Measurements from ENCODE around the gene RAMP2. TPM values are rescaled to one million over a fixed set of nuclear protein-coding genes. Genes with fewer than 3 reads are reported as not detected.
A peak's percentile ranks its signal among the peaks of the same experiment; 100 is the strongest.

Gene RAMP2
- polyA plus RNA-seq, 6 donors from 2014 or later: not detected

DNA sequence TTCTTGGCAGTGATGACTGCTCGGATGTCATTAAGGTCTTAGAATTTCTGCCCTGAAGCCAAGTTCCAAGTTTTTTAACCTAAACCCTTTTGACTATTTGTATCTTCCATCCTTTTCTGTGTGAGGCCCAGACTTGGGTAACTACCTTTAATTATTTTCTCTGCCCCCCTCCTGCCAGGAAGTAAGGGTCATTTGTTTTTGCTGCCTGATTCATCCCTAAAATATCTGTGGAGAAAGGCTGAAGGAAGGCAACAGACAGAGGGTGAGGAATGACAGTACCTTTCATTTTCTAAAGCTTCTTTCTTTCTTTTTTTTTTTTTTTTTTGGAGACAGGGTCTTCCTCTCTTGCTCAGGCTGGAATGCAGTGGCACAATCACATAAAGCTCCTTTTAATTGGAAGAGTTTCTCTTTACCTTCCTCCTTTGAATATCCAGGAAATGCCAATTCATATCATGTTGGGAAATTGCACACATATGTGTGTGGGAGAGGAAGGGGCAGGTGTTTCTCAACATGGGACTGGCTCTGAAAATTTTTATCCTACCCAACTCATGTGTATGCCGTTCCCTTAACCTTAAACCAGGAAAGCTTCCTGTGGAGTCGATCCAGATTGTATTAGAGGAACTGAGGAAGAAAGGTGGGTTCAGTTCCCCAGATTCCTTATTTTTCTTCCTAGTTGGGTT lies 13.2 kb downstream of the RAMP2 start:
- DNase-seq (no peak), ATAC-seq (ENCODE audit: low read depth in 2 of 2) (no peak)
- H3K36me3 Mint-ChIP-seq: peaks cover 5 to 16% of the 10 kb centered on the region in 2 donors
- peak overlapping the region in 4 of 6 donors; percentile 98 to 99 (median 98) for H3K27ac Mint-ChIP-seq
- peaks cover 0 to 4% (median 0%) of the 10 kb centered on the region in 7 donors for H3K9me3 Mint-ChIP-seq
- peaks cover 19 to 35% (median 24%) of the 10 kb centered on the region in 3 donors for H3K4me1 Mint-ChIP-seq
- peak overlapping the region; percentile 95 to 100 (median 99) for H3K4me3 Mint-ChIP-seq
- peaks cover 0 to under 1% (median 0%) of the 10 kb centered on the region in 3 donors for H3K27me3 Mint-ChIP-seq

DNA sequence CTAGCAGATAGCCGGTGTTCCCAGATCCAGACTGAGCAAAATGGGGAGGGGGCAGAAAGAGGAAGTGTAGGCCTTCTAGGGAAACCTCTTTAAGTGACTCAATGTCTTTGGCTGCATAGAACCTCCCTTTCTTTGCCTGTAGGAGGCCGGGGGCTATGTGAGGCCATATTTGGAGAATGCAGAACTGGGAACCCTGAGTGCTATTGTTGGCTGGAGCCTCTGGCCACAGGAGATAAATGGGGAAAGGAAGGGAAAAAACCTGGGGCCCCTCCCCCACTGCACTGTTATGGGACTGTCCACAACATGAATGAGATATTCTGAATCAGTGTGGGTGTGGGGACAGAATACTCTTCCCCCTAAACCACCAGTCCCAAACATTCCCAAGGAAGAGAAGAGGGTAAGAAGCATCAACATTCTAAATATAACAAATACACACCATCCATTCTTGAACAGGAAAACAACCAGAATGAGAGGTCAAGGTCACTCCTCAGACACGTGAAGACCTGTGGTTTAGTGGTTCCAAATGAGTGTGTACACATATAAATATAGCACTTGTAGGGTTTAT lies 14.6 kb downstream of the RAMP2 start:
- DNase-seq (no peak), ATAC-seq (ENCODE audit: low read depth in 2 of 2) (no peak)
- peaks cover 0 to 12% (median 8%) of the 10 kb centered on the region in 3 donors for H3K27me3 Mint-ChIP-seq
- H3K9me3 Mint-ChIP-seq: peaks cover 0 to 4% (median 0%) of the 10 kb centered on the region in 7 donors
- peaks cover 24 to 45% (median 35%) of the 10 kb centered on the region in 3 donors for H3K4me1 Mint-ChIP-seq
- no peak overlapping the region for H3K27ac Mint-ChIP-seq
- peaks cover 11 to 25% of the 10 kb centered on the region in 2 donors for H3K36me3 Mint-ChIP-seq
- peak overlapping the region in 5 of 8 donors; percentile 47 to 97 (median 95) for H3K4me3 Mint-ChIP-seq

DNA sequence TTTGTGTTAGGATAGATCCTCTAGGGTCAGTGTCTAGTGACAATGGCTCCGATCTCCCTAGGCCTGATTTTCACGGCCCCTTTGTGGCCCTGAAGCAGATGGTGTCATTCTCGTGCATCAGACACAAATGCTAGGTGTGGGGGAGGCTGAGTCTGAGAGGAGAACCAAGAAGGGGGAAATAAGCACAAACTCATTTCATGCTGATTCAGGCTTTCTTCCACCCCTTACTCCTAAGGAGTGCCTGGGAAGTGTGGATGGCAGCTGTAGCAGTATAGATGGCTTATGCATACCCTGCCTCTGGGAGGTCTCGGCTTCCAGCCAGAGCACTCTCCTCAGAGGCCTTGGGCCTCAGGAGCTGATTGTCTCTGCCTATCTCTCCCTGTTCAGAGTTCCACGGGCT lies 17.5 kb downstream of the RAMP2 start:
- peaks cover 0 to 2% (median 0%) of the 10 kb centered on the region in 7 donors for H3K9me3 Mint-ChIP-seq
- no peak for DNase-seq
- peaks cover 11 to 25% of the 10 kb centered on the region in 2 donors for H3K36me3 Mint-ChIP-seq
- H3K4me3 Mint-ChIP-seq: no peak overlapping the region
- no peak overlapping the region for H3K27ac Mint-ChIP-seq
- peaks cover 21 to 41% (median 40%) of the 10 kb centered on the region in 3 donors for H3K4me1 Mint-ChIP-seq
- peaks cover 14 to 38% (median 30%) of the 10 kb centered on the region in 3 donors for H3K27me3 Mint-ChIP-seq
- ATAC-seq (ENCODE audit: low read depth in 2 of 2): no peak

DNA sequence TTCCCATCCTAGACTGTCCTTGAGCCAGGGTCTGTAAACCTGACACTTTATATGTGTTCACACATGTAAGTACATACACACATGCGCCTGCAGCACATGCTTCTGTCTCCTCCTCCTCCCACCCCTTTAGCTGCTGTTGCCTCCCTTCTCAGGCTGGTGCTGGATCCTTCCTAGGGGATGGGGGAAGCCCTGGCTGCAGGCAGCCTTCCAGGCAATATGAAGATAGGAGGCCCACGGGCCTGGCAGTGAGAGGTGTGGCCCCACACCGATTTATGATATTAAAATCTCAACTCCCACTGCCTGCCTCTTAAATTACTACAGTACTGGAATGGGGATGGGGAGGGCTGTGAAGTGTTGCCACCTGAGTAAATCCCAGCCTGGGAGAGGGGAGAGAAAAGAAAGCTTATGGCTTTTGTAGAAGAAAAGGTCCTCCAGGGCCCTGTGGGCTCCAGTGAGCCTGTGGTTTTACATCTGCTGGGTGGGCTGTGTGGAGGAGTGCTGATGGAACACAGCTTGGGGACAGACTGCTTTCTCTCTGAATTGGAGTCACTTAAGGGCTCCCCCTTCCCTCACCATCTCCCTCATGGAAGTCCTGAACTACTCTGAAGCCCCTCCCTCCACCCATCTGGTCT lies 18.4 kb downstream of the RAMP2 start:
- Mint-ChIP-seq H3K4me3 (peak overlapping the region in 5 of 8 donors; percentile 19 to 76 (median 27)), H3K4me1 (peaks cover 14 to 39% (median 38%) of the 10 kb centered on the region in 3 donors), H3K27ac (peak overlapping the region in 3 of 6 donors; percentile 44 to 88 (median 51)), H3K36me3 (peaks cover 11 to 25% of the 10 kb centered on the region in 2 donors), H3K27me3 (peaks cover 21 to 46% (median 39%) of the 10 kb centered on the region in 3 donors), H3K9me3 (peaks cover 0 to 2% (median 0%) of the 10 kb centered on the region in 7 donors)
- DNase-seq (no peak), ATAC-seq (ENCODE audit: low read depth in 2 of 2) (no peak)

DNA sequence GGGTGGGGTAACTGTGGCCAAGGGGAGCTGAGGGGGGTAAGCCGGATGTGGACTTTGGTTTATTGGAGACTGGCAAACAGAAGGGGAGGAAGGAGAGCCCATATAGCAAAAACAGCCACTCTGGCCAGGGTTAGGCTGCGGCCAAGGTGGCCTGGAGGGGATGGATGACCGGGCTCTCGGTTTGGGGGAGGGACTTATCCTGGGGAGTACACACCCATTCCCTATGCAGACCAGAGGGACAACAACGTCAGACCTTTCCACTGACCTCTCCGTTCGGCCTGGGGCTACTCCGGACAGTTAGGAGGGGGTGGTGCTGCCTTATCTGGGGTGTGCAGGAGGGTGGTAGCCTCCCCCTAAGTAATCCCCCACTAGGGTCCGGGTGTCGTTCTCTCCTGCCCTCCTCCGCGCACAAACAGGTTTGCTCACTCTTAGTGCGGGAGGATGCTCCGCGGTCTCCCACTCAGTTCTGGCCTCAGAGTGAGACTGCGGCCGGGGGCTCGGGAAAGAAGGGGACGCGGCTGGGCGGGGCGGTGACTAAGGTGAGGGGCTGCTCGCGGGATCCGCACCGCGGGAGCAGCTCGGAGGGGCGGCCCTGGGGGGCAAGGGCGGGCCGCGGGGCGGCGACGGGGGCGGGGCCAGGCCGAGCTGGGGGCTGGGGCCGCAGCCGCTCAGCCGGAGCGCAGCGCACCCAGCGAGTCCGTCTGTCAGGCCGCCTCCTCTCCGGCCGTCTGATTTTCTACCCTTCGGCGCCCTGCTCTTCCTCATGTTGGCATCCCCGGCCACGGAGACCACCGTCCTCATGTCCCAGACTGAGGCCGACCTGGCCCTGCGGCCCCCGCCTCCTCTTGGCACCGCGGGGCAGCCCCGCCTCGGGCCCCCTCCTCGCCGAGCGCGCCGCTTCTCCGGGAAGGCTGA lies 19.2 kb downstream of the RAMP2 start, which contains the start of gene WNK4:
WNK4 (plus strand) TSS at position 675 of the 915 bp plus-strand sequence; CDS start at position 764, 89 bp downstream.
- Mint-ChIP-seq H3K27me3 (peaks cover 27 to 54% (median 47%) of the 10 kb centered on the region in 3 donors), H3K27ac (peak within 1 kb of the TSS in 3 of 6 donors; percentile 44 to 88 (median 51)), H3K4me3 (peak within 1 kb of the TSS; percentile 19 to 83 (median 60)), H3K36me3 (peaks cover 11 to 25% of the 10 kb centered on the region in 2 donors), H3K9me3 (peaks cover 0 to 2% (median 0%) of the 10 kb centered on the region in 7 donors), H3K4me1 (peaks cover 19 to 44% (median 43%) of the 10 kb centered on the region in 3 donors)
- ATAC-seq (ENCODE audit: low read depth in 2 of 2) (peak in 1 of 2 donors; percentile 27), DNase-seq (no peak)

DNA sequence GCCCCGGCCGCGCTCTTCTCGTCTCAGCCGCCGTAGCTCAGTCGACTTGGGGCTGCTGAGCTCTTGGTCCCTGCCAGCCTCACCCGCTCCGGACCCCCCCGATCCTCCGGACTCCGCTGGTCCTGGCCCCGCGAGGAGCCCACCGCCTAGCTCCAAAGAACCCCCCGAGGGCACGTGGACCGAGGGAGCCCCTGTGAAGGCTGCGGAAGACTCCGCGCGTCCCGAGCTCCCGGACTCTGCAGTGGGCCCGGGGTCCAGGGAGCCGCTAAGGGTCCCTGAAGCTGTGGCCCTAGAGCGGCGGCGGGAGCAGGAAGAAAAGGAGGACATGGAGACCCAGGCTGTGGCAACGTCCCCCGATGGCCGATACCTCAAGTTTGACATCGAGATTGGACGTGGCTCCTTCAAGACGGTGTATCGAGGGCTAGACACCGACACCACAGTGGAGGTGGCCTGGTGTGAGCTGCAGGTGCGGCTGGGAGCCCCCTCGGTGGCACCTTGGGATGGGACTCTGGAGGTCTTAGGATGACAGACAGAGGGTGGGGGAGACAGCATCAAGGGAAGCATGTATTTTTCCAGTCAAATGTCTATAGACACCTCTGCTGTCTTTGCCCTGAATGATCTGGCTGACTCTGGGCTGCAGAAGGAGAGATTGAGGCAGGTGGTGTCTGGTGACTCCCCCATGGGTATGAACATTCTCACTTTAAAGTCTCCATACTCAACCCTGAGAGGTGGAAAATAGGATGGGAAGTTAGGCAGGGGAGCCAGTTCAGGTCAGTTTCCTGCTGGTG lies 20.0 kb downstream of the RAMP2 start:
- ATAC-seq (ENCODE audit: low read depth in 2 of 2) (peak in 1 of 2 donors; percentile 34), DNase-seq (no peak)
- H3K27ac Mint-ChIP-seq: no peak overlapping the region
- peaks cover 26 to 44% (median 37%) of the 10 kb centered on the region in 3 donors for H3K4me1 Mint-ChIP-seq
- peak overlapping the region in 7 of 8 donors; percentile 19 to 83 (median 60) for H3K4me3 Mint-ChIP-seq
- H3K36me3 Mint-ChIP-seq: peaks cover 11 to 31% of the 10 kb centered on the region in 2 donors
- H3K27me3 Mint-ChIP-seq: peaks cover 34 to 62% (median 55%) of the 10 kb centered on the region in 3 donors
- H3K9me3 Mint-ChIP-seq: peaks cover 0 to 4% (median 0%) of the 10 kb centered on the region in 7 donors

DNA sequence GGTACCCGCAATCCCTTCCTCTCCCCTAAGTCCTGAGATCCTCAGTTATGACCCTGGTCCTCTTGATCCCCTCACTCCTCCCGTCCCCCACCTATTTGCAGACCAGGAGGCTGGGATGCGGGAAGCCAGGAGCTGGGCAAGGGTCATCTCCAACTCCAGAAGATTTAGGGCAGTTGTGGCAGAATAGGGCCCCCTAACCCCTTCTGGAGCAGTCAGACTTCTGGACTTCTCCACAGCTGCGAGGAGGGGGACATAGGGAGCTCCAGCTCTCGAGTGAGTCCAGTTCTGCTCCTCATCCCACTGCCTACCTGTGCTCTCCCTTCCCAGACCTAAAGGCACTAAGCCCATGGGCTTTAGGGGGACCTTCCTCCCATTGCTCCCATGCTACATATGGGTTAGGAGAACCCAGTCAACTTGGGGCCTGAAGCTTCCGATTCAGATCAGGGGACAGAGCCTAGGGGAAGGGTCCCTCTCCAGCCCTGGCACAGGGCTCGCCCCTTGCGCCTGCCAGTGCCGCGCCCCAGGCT lies 20.7 kb downstream of the RAMP2 start:
- H3K4me1 Mint-ChIP-seq: peaks cover 26 to 44% (median 37%) of the 10 kb centered on the region in 3 donors

DNA sequence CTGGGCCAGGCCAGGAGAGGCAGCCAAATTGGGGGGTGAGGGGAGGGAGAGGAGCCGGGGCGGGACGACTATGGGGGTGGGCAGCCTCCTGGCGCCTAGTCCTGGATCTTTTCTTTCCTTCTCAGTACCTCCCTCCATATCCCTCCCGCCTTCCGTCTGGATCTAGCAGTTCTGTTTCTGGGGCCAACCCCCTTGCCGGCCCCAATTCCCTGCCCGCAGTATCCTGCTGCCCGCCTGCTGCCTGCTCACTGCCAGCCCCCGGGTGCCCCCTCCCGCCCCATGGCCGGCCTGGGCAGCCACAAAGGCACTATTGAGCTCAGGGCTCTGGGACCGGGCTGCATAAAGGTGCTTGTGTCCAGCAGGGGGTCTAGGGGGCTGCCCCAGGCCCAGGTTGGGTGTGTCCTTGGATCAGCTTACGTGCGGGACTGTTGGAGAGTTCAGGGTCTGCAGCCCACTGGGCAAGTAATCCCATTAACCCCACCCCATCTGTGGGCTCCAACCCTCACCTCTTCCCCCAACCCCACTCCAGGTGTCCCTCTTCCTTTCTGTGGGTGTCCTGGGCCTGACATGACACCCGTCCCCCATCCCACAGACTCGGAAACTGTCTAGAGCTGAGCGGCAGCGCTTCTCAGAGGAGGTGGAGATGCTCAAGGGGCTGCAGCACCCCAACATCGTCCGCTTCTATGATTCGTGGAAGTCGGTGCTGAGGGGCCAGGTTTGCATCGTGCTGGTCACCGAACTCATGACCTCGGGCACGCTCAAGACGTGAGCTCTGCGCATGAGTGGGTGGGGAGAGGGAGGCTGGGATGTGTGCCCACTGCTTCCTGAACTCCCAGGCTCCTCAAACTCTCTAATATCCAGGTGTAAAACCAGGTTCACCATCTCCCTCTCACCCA lies 21.4 kb downstream of the RAMP2 start:
- Mint-ChIP-seq H3K27ac (no peak overlapping the region), H3K27me3 (peaks cover 46 to 76% (median 68%) of the 10 kb centered on the region in 3 donors)
- no peak for DNase-seq

More for the DNA sequence above, 20.7 kb downstream of the RAMP2 start:
- Mint-ChIP-seq H3K27ac (no peak overlapping the region), H3K4me3 (peak overlapping the region in 2 of 8 donors; percentile 59 to 83), H3K27me3 (peaks cover 39 to 69% (median 60%) of the 10 kb centered on the region in 3 donors), H3K9me3 (peaks cover 0 to 4% (median 0%) of the 10 kb centered on the region in 7 donors), H3K36me3 (peaks cover 11 to 33% of the 10 kb centered on the region in 2 donors)
- ATAC-seq (ENCODE audit: low read depth in 2 of 2) (no peak), DNase-seq (no peak)

DNA sequence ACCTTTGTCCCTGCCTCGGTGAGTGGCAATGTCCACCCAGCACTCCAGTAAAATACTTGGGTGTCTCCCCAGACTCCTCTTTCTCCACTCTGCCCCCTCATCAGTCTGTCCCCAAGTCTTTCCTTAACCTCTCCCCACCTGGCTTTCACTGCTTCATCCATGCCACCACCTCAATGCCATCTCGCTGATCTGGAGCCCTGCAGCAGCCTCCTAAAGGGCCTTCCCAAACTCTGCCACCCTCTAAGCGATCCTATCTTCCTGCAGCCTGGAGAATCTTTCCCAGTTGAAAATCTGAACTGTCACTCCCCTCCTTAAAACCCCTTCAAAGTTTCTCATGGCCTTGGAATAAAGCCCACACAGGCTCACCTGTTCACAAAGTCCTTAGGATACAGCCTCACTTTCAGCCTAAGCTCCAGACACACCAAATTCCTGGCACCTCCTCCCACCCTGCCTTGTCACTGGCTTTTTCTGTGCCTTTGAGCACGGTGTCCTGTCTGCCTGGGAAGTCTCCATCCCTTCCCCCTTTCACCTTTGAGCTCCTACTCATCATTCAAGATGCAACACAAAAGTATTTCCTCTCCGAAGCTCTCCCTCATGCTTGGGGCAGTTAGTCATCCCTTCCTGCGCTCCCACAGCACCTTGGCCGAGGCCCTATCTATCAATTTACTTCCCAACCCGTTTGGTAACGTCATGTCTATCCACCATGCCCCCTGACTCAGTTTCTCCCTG lies 22.2 kb downstream of the RAMP2 start:
- Mint-ChIP-seq H3K4me3 (peak overlapping the region in 2 of 8 donors; percentile 32 to 43), H3K4me1 (peaks cover 30 to 44% (median 37%) of the 10 kb centered on the region in 3 donors), H3K36me3 (peaks cover 11 to 34% of the 10 kb centered on the region in 2 donors), H3K27me3 (peaks cover 53 to 84% (median 76%) of the 10 kb centered on the region in 3 donors), H3K27ac (peak overlapping the region in 2 of 6 donors; percentile 29 to 64), H3K9me3 (peaks cover 0 to 4% (median 0%) of the 10 kb centered on the region in 7 donors)
- ATAC-seq (ENCODE audit: low read depth in 2 of 2) (no peak), DNase-seq (no peak)

More for the DNA sequence above, 21.4 kb downstream of the RAMP2 start:
- H3K4me3 Mint-ChIP-seq: peak overlapping the region in 3 of 8 donors; percentile 32 to 69 (median 43)
- peaks cover 26 to 44% (median 37%) of the 10 kb centered on the region in 3 donors for H3K4me1 Mint-ChIP-seq
- no peak for ATAC-seq (ENCODE audit: low read depth in 2 of 2)
- H3K9me3 Mint-ChIP-seq: peaks cover 0 to 4% (median 0%) of the 10 kb centered on the region in 7 donors
- peaks cover 11 to 33% of the 10 kb centered on the region in 2 donors for H3K36me3 Mint-ChIP-seq

DNA sequence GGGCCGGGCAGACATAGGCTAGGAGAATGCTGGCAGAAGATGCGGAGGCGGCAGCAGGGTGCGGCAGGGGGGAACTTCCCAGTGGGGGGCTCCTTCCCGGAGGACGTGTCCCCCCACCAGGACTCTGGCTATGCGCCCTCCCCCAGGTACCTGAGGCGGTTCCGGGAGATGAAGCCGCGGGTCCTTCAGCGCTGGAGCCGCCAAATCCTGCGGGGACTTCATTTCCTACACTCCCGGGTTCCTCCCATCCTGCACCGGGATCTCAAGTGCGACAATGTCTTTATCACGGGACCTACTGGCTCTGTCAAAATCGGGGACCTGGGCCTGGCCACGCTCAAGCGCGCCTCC lies 22.7 kb downstream of the RAMP2 start:
- ATAC-seq (ENCODE audit: low read depth in 2 of 2) (no peak), DNase-seq (no peak)
- Mint-ChIP-seq H3K36me3 (peaks cover 7 to 30% of the 10 kb centered on the region in 2 donors), H3K9me3 (peaks cover 0 to 4% (median 0%) of the 10 kb centered on the region in 7 donors), H3K4me1 (peaks cover 30 to 44% (median 37%) of the 10 kb centered on the region in 3 donors), H3K4me3 (no peak overlapping the region), H3K27ac (no peak overlapping the region), H3K27me3 (peaks cover 57 to 88% (median 81%) of the 10 kb centered on the region in 3 donors)

All from naive B cell (primary cell).